Stimulated activated CD4-positive, alpha-beta T cell treated with anti-CD3 and anti-CD28 coated beads, Interleukin-4, amount 100 ng/mL, for 1 hour (primary cell): ENCODE data around the gene TRIML1.

Experiments used
- DNase-seq: peaks from one replicate; pipeline ENCODE4 v3.0.0-alpha.2; 2020

The TRIML1 gene, protein sequence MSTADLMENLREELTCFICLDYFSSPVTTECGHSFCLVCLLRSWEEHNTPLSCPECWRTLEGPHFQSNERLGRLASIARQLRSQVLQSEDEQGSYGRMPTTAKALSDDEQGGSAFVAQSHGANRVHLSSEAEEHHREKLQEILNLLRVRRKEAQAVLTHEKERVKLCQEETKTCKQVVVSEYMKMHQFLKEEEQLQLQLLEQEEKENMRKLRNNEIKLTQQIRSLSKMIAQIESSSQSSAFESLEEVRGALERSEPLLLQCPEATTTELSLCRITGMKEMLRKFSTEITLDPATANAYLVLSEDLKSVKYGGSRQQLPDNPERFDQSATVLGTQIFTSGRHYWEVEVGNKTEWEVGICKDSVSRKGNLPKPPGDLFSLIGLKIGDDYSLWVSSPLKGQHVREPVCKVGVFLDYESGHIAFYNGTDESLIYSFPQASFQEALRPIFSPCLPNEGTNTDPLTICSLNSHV

DNA sequence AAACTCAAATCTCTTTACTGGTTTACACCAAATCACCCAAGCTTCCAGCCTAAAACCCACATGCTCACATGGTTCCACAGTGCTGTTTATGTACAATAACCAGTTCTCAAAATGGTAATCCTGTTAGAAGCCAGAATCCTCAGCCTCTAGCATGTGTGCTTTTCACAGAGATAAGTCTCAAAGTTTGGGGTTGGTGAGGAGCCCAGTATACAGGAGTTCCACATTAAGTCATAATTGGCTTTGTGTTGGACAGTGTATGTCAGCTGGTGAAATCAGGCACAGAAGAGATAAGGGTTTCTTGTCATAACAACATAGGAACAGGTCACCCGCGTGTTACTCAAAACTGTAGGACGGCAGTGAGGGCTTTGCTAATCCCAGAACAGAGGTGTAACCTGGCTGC is at the start of gene TRIML1:
Gene TRIML1, plus strand, starts transcription at position 301 of the 400 bp plus-strand sequence. CDS start 118 bp downstream, outside the sequence.
- no peak for DNase-seq

DNA sequence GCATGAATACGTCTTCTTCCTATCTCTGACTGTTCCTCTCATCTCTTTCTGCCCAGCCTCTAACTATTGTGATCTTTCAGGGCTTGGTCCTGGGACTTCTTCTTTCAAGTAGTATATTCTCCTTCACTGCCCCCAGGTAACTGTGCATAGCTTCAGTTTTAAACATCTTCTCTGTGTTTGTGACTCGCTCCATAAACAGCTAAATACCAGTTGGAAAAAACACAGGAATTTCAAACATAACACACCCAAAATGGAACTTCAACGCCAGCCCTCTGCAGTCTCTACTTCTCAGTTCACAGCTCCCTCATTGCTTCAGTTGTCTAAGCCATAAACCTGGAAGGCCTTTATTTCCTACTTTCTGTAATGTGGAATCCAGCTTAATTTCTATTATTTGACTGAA is 46.4 kb upstream of the TRIML1 start:
- no peak for DNase-seq

- no peak for DNase-seq
Observed at GRCh38 chr4:188106454-188106853, 32.8 kb upstream of the TRIML1 start.

DNA sequence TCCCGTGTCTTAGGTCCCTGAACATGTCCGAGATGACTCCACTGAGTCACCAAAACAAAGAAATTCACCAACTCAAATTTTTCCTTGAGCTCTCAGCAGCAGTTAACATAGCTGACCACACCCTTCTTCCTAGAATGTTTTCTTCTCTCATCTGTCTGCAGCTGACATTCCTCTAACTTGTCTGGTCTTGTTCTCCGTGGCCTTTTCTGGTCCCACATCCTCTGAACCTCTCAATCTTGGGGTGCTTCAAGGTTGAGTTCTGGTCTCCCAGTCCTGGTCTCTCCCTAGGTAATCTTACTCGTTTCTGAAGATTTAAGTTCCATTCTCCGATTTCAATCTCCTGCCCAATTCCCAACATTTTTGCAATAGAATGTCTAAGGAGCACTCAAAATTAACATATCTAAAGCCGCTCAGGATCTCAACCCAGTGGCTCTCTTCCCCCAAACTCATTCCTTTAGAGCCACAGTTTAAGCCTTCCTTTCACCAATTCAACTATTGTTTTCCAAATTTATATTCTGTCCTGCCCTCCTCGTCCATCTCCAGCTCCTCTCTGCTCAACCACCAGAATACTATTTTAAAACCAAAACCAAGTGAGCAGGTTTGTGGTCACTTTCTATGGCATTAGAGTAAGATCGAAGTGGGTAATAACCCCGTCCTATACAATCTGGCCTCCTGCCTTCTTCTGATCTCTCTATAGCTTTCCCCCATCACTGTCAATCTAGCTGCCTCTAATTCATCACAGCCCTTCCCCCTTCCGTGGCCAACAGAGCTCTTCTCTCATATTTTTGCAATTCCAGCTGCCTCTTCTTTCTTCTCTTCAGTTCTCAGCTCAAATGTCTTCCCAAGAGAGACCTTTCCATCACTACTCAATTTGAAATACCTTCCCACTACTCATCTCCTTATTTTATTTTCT is 31.1 kb upstream of the TRIML1 start:
- no peak for DNase-seq

DNA sequence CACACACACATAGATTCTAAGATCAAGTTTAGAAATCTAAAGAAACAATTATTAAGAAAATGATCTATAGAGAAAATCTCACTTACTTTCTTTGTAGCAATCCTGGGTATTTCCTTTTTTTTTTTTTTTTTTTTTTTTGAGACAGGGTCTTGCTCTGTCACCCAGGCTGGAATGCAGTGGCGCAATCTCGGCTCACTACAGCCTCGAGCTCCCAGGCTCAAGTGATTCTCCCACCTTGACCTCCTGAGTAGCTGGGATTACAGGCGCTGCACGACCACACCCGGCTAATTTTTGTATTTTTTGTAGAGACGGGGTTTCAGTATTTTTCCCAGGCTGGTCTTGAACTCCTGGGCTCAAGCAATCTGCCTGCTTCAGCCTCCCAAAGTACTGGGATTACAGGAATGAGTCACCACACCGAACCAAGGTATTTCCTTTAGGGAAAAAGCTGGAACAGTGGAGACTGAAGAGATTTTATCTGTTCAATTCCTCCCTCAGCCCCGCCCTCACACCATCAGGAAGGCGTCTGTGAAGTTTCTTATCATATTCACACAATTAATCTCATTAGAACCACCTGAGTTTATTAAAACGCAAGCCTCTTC is 30.0 kb upstream of the TRIML1 start, which contains the start of gene TRIML2:
Gene TRIML2, minus strand, starts transcription at position 447 of the 599 bp plus-strand sequence. CDS start 4,235 bp downstream, outside the sequence.
- no peak for DNase-seq

GRCh38 chr4:188110036-188110435 is 29.2 kb upstream of the TRIML1 start:
- DNase-seq, result no peak

DNA sequence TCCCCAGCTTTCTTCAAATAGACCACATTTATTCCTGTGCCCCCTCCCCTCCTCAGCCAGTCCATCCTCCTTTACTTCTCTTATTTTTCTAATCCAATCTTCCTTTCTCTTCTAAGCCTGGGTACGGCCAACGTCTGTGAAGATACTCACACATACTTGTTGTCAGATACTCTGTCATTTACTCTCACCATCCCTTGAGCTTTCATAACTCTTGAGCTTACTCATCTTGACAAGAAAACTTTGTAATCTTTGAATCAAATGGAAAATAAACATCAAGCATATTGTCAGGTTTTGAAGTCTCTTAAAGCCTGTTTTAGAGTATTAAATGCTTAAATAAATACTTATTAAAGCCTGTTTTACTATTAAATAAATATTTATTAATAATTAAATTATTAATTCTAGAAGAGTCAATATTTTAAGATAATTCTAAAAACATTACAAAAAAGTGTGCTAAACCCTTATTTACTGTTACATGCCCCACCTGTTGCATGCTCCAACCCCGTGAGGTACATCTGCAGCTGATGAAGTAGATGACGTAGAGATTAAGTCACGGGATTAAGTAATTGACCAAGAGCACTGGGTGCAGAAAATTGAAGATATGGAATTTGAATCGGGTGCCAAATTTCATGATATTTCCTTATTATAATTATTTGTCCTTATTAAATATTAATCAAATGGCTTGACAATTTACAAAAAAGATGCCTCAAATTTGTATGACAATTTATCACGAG is 28.3 kb upstream of the TRIML1 start:
- no peak for DNase-seq

GRCh38 chr4:188111955-188112354 is 27.3 kb upstream of the TRIML1 start:
- DNase-seq, result no peak

DNA sequence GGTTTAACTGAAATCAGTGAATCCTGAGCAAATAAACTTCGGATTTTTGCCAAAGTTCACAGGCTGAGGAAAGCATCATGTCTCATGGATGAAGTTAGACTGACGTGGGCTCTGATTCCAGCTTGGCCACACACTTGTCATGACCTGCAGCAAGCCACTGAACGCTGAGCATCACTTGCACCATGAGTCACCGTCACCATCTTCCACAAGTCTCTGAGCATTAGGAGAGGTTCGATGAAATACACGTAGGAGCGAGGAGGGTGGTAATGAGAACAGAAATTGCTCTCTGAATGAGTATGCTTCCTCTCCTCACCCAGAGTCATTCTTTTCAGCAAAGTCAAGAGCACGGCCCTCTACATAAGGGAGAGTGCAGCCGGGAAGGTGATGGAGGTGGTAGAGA is 26.1 kb upstream of the TRIML1 start:
- DNase-seq, result no peak

DNA sequence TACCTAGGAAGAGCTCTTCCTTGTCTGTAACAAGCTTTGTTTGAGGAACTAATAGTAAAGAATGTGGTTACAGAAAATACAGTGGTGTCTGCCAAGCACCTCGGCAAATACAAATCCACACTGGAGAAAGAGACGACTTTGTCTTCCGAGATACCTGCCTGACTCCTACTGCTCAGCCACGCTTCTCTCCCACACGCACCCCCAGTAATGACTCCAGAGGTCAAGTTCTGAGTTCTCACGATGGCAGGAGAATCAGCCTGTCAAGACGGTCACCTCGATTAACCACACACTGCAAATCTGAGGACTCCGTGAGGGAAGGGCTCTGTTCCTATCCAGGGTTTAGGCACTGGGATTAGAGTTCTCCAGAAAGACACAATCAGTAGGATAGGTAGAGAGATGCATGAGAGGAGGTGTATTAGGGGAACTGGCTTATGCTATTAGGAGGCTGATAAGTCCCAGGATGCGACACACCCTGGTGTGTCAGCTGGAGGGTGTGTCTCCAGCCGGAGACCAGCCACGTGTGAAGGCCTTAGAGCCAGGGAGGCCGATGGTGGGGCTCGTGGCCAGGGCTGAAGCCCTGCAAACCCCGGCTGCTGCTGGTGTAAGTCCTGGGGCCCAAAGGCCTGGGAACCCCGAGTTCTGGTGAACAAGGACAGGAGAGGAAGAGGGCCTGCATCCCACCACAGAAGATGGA is 21.5 kb upstream of the TRIML1 start:
- no peak for DNase-seq

GRCh38 chr4:188121530-188121929 is 17.7 kb upstream of the TRIML1 start:
- DNase-seq, result no peak

DNA sequence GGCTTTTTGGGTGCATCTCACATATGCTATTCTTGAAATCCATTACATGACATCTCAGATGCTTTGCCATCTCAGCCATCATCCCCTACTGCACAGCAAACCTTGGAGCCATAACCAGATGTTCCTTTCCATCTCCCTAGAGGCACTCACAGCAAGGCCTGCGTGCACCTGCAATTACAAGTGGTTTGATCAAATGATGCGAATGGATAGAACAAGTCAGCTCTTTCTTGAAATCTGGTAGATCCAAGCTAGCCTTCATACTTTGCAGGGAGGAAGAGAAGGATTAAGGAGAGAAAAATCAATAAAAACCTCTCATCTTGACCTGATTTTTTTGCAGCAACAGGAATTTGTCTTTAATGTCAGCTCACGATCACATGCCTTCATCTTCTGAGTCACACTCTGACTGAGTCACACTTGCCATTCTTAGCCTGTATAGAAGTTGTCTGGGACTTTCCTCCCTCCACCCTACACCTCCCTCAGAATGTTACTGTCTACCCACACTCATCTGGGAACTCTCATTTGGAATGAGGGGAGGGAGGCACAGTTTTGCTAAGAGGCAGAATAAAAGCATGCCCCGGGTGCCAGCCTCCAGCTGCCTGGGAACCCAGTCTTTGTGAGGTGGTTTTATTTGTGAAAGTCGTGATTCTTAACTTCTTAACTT is 11.9 kb upstream of the TRIML1 start:
- DNase-seq, result no peak

- DNase-seq, result no peak
Observed at GRCh38 chr4:188130355-188130754, 8.9 kb upstream of the TRIML1 start.

GRCh38 chr4:188132232-188132631 is 7.0 kb upstream of the TRIML1 start:
- DNase-seq, result no peak

- no peak for DNase-seq
Observed at GRCh38 chr4:188138227-188138626, 1.0 kb upstream of the TRIML1 start.

DNA sequence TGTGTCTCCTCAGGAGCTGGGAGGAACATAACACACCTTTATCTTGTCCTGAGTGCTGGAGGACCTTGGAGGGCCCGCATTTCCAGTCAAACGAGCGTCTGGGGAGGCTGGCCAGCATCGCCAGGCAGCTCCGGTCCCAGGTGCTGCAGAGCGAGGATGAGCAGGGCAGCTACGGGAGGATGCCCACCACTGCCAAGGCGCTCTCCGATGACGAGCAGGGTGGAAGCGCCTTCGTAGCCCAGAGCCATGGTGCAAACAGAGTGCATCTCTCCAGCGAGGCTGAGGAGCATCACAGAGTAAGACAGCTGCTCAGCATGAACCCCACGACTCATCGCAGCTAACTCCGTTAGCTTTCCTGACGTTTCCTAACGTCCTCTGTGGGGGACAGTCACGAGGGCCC is 430 bp downstream of the TRIML1 start:
- no peak for DNase-seq

DNA sequence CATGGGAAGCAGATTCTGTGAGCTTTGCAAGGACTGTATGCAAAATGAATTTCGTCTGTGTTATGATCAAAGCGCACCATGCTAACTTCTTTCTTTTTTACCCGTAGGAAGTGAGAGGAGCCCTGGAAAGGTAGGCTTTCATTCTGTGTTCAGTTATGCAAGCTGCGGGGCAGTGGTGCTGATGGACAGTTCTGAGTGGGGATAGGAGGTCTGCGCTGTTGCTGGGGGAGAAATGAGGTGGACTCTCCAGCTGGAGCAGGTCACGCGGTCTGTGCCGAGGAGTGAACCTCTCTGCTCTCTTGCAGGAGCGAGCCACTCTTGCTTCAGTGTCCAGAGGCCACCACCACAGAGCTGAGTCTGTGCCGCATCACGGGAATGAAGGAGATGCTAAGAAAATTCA is 4.5 kb downstream of the TRIML1 start:
- DNase-seq, result no peak

GRCh38 chr4:188145601-188146000 is 6.4 kb downstream of the TRIML1 start:
- DNase-seq, result no peak

- no peak for DNase-seq
Observed at GRCh38 chr4:188146618-188147017, 7.4 kb downstream of the TRIML1 start.

- DNase-seq, result no peak
Observed at GRCh38 chr4:188147176-188147575, 7.9 kb downstream of the TRIML1 start.

DNA sequence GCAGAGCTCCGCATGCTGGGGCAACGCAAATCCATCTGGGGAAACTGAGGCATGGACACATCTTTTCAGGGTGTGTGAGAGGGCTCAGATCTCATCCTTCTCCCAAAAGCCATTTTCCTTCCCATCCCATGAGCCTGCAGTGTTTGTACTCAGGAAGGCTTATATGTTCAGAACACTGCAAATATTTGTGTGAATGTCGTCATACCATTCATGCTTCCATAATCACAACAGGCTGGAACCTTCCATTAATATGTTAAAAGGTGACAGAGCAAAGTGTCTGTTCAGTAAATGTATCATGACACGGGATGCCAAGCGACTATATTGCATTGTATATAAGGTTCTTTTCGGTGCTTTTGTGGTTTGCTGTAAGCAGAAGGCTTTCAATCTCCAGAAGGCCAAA is 8.5 kb downstream of the TRIML1 start:
- DNase-seq, result no peak
